CD4-positive, alpha-beta T cell treated with Interleukin-1 beta for 1 hour (primary cell): Measurements from ENCODE around the gene NR1H3.
"Not testable (repeated sequence)": the region's sequence is repeated elsewhere in the genome, so short reads cannot be mapped to it uniquely, and the experiment has no call there.

Experiments used
- DNase-seq, 2 donors: peaks; one replicate each; pipeline ENCODE4 v3.0.0-alpha.2; 2020 to 2022

The NR1H3 gene

DNA sequence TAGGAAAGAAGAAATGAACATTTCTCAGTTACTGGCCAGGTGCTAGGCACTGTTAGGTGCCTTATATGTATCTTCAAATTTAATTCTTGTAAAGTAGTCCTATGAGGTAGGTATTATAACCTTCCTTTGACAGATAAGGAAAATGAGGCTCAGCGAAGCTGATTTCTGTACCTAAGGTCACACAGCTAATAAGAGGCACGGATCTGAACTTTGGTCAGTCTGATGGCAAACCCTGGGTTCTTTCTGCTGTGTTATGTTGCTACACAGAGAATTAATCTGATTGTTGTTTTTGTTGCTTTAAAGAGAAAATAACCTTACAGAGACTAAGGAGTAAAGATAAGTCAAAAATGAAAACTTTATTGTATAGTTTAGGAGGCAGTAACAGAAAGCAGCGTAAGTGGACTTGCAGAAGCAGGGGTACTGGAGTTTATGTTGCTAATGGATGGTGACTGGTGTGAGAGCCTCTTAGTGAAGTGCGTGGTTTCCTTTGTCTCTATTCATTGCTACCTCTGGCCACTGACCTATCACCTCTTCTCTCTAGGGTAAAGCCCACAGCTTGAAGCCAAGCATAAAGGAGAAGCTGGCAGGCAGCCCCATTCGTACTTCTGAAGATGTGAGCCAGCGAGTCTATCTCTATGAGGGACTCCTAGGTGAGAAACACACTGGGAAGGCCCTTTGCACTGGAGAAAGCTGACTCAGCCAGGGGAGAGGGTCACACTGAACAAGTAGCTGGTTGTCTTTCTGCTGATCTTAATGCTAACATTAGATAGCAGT lies 50.4 kb downstream of the NR1H3 start:
- DNase-seq = no peak

DNA sequence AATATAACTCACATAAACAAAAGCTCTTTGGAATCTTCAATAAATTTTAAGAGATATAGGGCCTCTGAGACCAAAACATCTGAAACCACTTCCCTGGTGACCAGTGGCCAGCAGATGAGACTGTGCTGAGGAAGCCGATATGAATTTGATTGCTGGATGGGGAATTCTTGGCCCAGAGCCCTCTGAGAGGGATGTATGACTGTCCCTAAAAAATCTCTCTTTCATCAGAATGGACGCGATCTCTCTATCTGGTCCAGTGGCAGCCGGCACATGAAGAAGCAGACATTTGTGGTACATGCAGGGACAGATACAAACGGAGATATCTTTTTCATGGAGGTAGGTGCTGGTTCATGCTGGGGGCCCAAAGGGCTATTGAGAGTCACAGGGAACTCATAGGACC lies 57.2 kb downstream of the NR1H3 start:
- no peak for DNase-seq

DNA sequence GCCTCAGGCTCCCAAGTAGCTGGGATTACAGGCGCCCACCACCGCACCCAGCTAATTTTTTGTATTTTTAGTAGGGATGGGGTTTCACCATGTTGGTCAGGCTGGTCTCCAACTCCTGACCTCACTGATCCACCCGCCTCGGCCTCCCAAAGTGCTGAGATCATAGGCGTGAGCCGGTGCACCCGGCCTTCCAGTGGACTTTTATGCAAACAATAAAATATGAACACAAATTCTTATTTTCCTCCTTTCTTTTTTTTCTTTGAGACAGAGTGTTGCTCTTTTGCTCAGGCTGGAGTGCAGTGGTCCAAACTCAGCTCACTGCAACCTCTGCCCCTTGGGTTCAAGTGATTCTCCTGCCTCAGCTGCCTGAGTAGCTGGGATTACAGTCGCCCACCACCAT lies 58.7 kb downstream of the NR1H3 start:
- not testable (repeated sequence) for DNase-seq

DNA sequence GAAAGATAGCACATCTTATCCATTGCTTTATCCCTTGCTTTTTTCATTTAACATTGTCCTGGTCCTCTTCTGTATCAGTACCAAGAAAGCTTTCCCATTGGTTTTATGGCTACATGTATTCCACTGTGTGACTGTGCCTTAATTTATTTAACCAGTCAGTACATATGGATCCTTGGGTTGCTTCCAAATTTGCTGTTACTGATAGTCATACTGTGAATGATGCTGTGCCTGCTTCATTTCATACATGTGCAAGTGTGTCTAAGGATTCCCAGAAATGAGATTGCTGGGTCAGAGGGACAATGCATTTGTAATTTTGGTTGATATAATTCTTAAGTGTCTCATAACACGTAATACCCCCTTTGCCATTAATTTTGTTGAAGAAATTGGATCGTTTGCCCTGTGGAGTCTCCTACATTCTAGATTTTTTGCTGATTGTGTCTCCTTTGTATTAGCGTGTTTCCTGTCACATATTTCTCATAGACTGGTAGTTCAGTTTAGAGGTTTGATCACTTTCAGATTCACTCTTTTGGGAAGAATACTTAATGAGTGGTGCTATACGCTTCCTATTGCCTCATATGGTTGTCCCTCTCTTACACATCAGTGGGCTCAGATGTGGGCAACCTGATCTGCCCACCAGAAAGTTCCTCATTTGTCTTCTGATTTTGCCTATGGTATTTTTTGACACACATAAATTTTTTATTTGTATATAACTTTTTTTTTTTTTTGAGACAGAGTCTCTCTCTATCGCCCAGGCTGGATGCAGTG lies 59.5 kb downstream of the NR1H3 start:
- DNase-seq = no peak

DNA sequence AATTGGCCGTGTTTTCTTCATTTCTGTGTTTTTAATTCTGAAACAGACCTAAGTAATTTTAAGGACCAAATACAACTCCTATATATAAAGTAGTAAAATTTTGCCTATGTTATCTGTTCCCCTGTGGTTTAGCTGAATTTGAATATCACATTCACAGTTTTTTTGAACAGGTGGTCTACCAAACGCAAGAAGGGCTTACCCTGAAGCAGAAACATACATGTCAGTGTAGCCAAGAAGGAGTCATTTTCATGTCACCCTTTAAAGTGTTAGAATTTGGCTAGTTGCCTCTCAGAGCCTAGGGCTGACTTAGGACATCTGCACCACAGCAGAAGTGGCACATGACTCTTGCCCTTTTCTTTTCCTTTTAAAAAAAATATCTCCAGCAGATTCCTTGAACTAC lies 60.4 kb downstream of the NR1H3 start:
- DNase-seq = no peak
